CD4-positive, alpha-beta T cell treated with Interleukin-12 subunit alpha and Interleukin-12 subunit beta, for 1 hour (primary cell): ENCODE data around the gene PPFIA4.

Experiments used
- DNase-seq: peaks from one replicate; pipeline ENCODE4 v3.0.0-alpha.2; 2020

The PPFIA4 gene

GRCh38 chr1:203041351-203041932 is 15.2 kb downstream of the PPFIA4 start:
- no peak for DNase-seq

DNA sequence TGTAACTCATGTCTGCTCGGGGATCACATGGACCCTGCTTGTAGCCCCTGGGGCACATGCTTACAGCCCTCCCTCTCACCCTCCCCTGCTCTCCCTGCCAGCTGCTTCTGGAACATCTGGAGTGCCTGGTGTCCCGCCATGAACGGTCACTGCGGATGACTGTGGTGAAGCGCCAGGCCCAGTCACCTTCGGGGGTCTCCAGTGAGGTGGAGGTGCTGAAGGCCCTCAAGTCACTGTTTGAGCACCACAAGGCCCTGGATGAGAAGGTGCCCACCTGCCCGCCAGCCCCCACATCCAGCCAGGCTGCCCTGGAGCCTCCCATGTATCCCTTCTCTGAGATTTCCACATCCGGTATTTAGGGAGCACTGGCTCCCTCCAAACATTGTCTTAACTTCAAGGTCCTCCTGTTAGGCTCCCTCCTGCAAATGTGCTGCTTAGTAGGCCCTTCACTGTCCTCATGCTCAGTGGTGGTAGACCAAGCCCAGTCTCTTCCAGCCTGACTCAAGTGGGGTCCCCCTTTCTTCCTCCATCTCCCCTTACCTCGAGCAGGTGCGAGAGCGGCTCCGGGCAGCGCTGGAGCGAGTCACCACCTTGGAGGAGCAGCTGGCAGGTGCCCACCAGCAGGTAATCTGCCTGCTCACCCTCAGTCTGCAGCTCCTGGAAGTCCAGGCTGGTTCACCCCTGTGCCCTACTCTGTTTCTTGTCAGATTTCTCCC is 17.7 kb downstream of the PPFIA4 start:
- DNase-seq: no peak

DNA sequence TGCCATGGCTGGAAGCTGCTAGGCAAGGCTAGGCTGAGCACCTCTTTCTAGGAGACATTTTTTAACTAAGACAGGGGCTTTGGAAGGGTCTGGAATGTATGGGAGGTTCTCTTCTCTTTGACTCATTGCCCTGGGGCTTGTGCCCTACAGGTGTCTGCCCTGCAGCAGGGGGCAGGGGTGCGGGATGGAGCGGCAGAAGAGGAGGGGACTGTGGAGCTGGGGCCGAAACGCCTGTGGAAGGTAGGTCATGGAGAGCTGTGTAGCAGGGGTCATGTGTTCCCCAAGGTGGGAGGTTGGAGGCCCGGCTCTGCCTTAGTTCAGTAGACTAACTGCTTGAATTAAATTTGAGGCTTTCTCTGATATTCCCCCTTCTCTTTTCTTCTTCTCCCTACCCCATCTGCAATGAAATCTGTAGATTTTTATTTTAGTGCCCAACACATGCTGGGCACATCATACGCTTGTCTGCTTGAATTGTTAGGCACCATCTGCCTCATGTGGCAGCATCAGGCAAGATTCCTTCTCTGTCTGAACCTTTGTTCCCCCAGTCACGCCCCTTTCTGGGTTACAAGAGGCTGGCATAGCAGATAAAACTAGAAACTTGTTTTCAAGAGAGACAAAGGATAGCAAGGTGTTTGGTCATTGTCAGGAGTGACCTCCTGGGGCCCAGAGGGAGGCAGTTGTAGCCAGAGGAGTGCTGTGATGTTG is 18.4 kb downstream of the PPFIA4 start:
- no peak for DNase-seq

GRCh38 chr1:203045336-203045735 is 19.0 kb downstream of the PPFIA4 start:
- DNase-seq: no peak

GRCh38 chr1:203045821-203046594 is 19.7 kb downstream of the PPFIA4 start:
- DNase-seq: no peak

DNA sequence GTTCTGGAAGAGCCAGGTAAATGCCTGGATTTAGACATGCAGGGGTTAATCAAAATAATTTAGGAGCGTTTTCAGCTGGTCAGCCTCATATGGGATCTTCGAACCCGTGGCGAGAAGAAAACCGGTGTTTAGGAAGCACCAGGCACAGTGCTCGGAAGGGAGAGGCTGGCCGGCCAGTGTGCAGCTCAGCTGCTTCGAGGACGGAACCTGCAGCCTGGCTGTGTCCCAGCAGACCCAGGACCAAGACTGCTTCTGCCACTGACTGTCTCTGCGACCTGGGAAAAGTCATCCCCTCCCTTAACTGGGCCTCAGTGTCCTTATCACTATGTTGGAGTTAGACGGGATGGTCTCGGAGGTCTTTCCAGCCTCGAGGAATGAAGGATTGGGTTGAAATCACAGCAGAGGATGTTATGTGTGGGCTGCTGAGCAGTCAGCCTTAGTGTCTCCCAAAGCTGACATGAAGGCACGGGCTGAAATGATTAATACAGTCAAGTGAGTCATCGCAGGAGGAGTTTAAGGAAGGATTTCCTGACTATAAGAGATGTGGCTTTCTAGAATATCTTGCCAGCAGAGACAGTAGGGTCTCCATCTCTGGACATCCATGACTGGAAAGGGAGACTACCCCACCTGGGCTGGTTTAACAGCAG is 20.8 kb downstream of the PPFIA4 start:
- no peak for DNase-seq

DNA sequence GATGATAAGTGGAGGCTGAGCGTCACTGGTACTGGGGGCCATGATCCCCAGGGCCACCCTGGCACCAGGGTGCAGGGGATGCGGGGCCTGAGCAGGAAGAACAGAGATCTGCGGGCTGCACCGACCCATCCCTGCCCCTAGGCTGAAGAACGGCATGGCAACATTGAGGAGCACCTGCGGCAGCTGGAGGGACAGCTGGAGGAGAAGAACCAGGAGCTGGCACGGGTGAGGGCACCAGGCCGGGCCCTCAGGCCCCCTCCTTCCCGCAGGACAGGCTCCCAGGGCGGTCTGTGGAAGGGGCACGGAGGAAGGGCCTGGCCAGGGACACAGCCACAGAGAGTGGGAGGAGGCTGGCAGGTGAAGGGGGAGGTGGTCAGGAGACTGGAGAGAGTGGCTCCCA is 21.8 kb downstream of the PPFIA4 start:
- no peak for DNase-seq

DNA sequence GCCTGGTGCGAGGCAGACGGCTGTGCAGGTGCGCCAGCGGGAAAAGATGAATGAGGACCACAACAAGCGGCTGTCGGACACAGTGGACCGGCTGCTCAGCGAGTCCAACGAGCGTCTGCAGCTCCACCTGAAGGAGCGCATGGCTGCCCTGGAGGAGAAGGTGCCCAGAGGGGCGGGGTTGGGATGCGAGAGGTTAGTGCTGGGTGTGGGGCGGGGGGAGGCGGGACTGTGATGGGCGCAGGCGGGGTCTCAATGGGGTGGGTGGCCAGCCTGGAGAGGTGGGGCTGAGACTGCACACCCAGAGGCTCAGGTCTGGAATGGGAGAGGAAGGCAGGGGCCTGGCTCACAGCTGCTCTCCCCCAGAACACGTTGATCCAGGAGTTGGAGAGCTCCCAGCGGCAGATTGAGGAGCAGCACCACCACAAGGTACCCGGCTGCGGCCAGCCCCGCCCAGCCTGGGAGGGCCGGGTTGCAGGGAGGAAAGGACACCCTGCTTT is 22.3 kb downstream of the PPFIA4 start:
- DNase-seq: no peak

GRCh38 chr1:203049077-203049476 is 22.8 kb downstream of the PPFIA4 start:
- DNase-seq: no peak

GRCh38 chr1:203049576-203050180 is 23.4 kb downstream of the PPFIA4 start:
- no peak for DNase-seq

- no peak for DNase-seq
Measured at GRCh38 chr1:203050826-203051225, 24.5 kb downstream of the PPFIA4 start.

- no peak for DNase-seq
Measured at GRCh38 chr1:203051841-203052324, 25.6 kb downstream of the PPFIA4 start.

GRCh38 chr1:203052601-203053000 is 26.3 kb downstream of the PPFIA4 start:
- no peak for DNase-seq

GRCh38 chr1:203054184-203054583 is 27.9 kb downstream of the PPFIA4 start:
- no peak for DNase-seq

DNA sequence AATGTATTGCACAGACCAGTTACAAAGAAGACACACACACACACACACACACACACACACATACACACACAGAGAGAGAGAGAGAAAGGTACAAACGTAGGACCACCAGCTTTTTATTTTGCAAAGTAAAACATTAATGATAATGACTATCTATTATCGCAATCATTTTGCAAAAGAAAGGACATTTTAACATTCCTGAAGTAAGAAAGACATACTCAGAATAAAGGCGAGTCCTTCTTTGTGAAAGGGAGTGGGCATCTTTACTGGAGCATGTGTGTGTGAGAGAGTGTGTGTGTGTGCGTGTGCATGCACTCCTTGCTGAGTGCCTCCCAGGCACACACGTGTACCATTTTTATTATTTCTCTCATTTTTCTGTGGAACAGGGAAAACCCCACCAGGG is 28.4 kb downstream of the PPFIA4 start:
- DNase-seq: no peak

- no peak for DNase-seq
Measured at GRCh38 chr1:203055161-203055799, 29.0 kb downstream of the PPFIA4 start.

GRCh38 chr1:203056012-203056411 is 29.7 kb downstream of the PPFIA4 start:
- DNase-seq: no peak

DNA sequence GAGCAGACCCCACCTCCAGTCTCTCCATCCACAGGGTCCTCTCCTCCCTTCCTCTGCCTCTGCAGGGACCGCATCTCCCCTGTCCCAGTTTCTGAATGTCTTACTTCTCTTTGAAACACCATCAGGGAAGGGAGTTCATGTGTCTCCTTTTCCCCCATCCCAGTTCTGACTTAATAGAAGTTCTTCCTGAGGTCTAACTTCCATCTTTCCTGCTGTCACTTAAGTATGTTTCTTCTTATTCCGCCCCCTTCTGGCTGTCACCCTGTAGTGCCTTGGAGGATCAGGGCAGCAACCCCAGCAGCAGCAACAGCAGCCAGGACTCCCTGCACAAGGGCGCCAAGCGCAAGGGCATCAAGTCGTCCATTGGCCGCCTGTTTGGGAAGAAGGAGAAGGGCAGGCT is 30.2 kb downstream of the PPFIA4 start:
- DNase-seq: no peak

DNA sequence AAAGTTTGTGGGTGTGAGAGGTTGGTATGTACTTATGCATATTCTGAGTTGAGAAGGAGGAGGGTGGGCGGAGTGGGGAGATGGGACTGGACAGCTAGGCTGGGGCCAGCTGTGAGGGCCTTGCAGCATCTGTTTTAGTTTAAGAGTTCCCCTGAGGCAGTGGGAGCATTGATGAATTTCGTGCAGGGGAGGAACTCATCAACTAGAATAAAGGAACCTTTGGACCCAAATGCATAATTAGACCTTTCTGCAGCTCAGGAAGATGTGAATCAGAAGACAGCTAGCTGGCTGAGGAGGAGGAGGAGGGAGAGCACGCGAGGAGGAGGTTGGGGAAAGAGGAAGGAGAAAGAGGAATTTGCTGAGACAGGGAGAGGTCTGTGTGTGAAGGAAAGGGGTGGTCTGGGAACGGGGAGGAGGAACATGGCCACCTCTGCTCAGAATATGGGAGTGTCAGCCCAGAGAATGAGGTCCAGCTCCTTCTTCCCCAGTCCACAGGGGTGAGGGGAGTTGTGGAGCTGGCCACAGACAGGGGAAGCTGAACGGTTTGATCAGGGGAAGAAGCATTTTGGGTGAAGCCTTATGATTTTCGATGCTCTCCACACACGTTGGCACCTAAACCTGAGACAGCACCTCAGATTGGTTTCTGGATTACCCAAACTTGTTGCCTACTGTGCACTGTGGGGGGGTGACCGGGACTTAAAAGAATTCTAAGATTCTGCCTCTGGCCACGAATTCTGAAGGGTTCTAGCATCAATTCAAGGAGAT is 31.8 kb downstream of the PPFIA4 start:
- DNase-seq: no peak

DNA sequence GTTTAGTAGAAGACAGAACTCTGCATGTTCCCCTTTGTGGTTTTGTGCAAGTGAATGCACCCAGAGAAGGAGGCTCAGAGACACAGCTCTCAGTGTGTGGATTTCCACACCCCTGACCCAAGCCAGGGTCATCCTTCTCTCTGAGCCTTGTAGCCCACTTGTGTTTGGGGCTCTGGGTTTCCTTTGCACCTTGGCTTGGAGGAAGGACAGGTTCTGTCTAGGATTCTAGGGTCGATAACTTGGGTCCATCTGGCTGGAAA is 32.3 kb downstream of the PPFIA4 start:
- DNase-seq: no peak

DNA sequence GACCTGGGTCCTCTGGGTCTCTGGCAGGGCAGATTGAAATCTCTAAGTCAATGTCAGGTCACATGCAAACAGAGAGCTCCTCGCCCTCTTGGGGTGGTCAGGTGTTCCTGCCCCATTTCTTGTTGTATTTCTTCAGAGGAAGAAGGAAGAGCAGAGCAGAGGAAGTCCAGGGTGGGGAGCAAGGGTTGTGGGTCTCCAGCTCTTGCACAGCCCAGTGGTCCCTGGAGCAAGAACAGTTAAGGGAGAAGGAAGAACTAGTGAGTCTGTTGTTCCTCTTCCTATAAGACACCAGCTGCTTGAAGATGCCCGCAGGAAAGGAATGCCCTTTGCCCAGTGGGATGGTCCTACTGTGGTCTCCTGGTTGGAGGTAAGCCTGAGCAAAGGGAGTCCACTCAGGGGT is 33.2 kb downstream of the PPFIA4 start:
- DNase-seq: no peak
